Duodenal mucosa (tissue), 2 donors: Measurements from ENCODE around the gene UGP2.

Source experiments
- H3K27ac ChIP-seq: one replicate; pipeline ENCODE4 v1.7.0; 2013; ENCODE audit warnings: low read depth, low read length
- H3K27me3 ChIP-seq, 2 donors: one replicate each; pipeline ENCODE4 v1.7.0; 2013; ENCODE audit warnings: low read length in 2 of 2, control low read depth in 1 of 2; ENCODE audit not compliant: insufficient read depth in 2 of 2, control insufficient read depth in 1 of 2
- H3K36me3 ChIP-seq, 2 donors: one replicate each; pipeline ENCODE4 v1.7.0; 2013; ENCODE audit warnings: low read length in 2 of 2, control low read depth in 1 of 2; ENCODE audit not compliant: insufficient read depth in 2 of 2, control insufficient read depth in 1 of 2
- H3K4me1 ChIP-seq, 2 donors: one replicate each; pipeline ENCODE4 v1.7.0; 2013; ENCODE audit warnings: low read length in 2 of 2, control low read depth in 1 of 2; ENCODE audit not compliant: insufficient read depth in 2 of 2, control insufficient read depth in 1 of 2
- H3K4me3 ChIP-seq, 2 donors: one replicate each; pipeline ENCODE4 v1.7.0; 2013; ENCODE audit warnings: low read length in 2 of 2, low read depth in 1 of 2
- H3K9ac ChIP-seq, 2 donors: one replicate each; pipeline ENCODE4 v1.7.0; 2013; ENCODE audit warnings: low read length in 2 of 2, low read depth in 1 of 2
- H3K9me3 ChIP-seq, 2 donors: one replicate each; pipeline ENCODE4 v1.7.0; 2013; ENCODE audit warnings: low read length in 2 of 2, control low read depth in 1 of 2; ENCODE audit not compliant: control insufficient read depth in 1 of 2

Gene UGP2

DNA sequence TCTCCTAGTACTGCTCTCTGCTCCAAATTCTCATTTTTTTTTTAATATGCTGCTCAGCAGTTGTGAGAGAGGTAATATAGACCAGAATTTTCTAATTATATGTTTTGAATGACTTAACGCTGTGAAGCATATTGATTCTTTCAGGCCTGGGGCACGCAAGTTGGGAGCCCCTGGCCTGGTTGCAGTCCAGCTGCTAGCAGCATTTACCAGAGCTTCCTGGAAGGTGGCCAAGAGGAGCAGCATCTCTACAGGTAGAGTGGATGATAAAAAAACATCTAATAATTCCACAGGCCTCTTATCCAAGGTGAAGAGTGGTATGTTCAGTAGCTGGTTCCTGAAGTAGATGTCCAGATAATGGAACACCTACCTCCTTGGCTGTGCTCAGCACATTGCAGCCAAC, 7.3 kb upstream of the UGP2 start:
- no peaks in the 10 kb centered on the region for H3K27me3 ChIP-seq
- no peak overlapping the region for H3K4me3 ChIP-seq
- no peaks in the 10 kb centered on the region for H3K4me1 ChIP-seq
- no peaks in the 10 kb centered on the region for H3K9me3 ChIP-seq
- no peak overlapping the region for H3K27ac ChIP-seq
- H3K36me3 ChIP-seq, result no peaks in the 10 kb centered on the region
- H3K9ac ChIP-seq, result no peak overlapping the region

DNA sequence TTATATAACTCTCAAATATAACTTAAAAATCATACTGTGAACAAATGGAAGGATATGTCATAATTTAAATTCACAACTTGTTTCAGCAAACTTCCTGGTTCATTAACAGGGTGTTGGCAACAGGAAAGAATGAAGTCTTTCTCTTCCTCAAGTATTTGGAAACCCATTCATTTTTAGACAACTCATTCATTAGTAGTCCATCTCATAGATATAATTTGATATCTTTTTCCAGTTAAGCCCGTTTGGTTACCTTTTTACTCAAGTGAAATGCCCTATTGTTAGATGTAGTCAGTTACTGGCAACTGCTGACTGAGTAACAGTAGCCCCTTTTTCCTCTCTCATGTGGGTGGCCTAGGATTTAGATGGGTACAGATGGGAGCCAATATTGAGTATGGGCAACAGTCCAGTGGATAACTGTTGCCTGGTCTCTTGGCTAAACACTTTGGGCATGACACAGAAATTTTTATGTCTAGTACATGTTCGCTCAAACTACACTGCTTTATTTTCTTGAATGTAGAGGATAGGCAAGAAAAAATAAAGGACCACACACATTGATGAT, 4.6 kb upstream of the UGP2 start:
- Histone ChIP-seq H3K9me3 (no peaks in the 10 kb centered on the region), H3K27me3 (no peaks in the 10 kb centered on the region), H3K4me1 (peaks cover 6 to 7% of the 10 kb centered on the region in 2 donors), H3K36me3 (no peaks in the 10 kb centered on the region), H3K27ac (no peak overlapping the region), H3K4me3 (no peak overlapping the region), H3K9ac (no peak overlapping the region)

DNA sequence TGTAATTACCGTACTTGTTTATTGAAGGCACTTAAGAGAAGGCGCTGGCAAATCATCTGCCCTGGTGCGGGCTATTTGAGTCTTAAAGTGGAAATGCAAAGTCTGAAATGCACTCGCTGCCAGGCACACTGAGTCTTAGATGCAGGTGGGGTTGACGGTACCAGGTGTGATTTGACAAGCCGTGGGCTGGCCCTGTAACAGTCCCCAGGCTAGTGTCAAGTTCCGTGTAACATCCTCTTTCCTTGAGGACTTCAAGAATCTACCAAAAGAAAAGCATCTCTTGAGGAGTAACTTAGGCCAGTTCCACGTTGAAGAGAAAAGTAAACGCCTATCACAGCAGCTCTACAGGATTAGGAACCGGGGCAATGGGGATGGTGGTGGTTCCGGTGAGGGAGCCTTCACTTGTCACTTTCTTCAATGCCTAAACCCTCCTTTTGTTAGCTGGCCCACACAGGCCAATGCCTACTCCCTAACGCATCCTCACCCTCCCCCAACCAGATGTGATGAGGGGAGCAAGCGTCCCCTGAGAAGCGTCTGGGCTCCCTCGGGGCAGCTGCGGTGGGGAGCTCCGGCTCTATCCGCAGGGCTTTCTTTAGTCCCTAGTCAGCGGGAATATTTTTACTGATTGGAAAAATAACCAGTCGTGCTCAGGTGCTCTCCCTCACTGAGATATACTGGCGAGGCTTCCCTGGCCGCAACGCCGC, 1.5 kb upstream of the UGP2 start:
- Histone ChIP-seq H3K27ac (peak overlapping the region; percentile 51), H3K27me3 (no peaks in the 10 kb centered on the region), H3K9ac (peak overlapping the region; percentile 95 to 98), H3K36me3 (no peaks in the 10 kb centered on the region), H3K9me3 (no peaks in the 10 kb centered on the region), H3K4me3 (peak overlapping the region; percentile 86 to 90), H3K4me1 (peaks cover 27% of the 10 kb centered on the region in 2 donors)

DNA sequence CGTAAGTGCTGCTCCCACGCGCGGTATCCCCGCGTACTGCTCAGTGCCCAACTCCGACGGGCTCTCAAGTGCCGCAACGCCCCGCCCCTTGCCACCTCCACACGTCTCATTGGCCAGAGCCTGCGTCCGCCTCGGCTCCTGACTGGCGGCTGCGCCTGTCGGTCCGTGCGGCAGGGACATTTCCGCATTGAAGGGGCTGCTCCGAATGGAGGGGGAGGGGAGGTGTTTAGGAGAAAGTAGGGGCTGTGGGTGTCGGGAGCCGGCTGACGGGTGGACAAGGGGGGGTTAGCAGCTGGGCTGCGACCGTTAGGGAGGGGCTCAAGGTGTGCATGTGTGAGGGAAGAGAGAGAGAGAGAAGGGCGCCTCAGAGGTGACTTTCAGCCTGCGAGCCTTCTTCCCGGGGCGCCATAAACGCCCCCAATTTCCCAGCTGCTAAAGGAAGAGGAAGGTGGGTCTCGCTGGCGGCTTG, 877 bp upstream of the UGP2 start:
- Histone ChIP-seq H3K27me3 (no peaks in the 10 kb centered on the region), H3K4me3 (peak overlapping the region; percentile 86 to 90), H3K9me3 (no peaks in the 10 kb centered on the region), H3K27ac (peak overlapping the region; percentile 97), H3K4me1 (peaks cover 27% of the 10 kb centered on the region in 2 donors), H3K9ac (peak overlapping the region; percentile 95 to 98), H3K36me3 (no peaks in the 10 kb centered on the region)

DNA sequence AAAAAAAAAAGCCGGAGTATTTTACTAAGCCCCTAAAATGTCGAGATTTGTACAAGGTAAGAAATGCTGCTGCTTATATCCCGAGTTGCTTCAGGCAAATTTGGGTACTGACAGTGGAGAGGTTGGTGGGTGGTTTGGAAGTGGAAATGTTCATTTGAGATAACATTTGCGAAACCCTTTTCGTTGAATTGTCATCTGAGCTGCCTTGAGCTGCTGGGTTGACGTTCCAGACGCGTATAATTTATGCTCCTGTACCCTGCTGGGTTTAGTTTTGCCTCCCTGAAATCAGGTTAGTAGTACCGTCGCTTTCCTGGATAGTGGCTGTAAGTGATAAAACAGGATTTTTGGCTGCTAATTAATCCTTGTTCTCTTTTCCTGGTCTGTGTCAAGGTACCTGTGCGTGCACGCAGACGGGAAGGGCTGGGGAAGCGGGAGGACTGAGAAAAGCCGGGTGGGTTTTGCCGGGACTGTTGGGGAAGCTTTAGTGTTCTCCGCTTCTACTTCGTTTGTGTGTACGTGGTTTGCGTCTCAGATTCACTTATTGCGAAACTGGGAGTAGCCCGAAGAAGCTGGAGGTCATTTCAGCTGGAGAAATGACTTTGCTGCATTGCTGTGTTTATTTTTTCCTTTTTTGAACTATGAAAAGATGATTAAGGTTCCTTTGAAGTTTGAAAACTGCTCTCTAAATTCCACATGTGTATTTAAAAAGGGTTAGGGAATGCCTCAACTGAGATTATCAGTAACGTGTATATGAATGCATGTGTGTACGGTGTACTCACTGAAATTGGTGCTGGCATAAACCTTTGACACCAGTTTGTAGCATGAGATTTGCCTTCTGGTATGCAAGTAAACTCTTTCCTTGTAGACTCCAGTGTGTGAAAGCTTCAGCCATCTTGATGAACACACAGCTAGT, 709 bp downstream of the UGP2 start:
- Histone ChIP-seq H3K27ac (peak overlapping the region; percentile 97), H3K27me3 (no peaks in the 10 kb centered on the region), H3K9me3 (no peaks in the 10 kb centered on the region), H3K4me3 (peak overlapping the region; percentile 86 to 90), H3K4me1 (peaks cover 27% of the 10 kb centered on the region in 2 donors), H3K9ac (peak overlapping the region; percentile 95 to 98), H3K36me3 (no peaks in the 10 kb centered on the region)

DNA sequence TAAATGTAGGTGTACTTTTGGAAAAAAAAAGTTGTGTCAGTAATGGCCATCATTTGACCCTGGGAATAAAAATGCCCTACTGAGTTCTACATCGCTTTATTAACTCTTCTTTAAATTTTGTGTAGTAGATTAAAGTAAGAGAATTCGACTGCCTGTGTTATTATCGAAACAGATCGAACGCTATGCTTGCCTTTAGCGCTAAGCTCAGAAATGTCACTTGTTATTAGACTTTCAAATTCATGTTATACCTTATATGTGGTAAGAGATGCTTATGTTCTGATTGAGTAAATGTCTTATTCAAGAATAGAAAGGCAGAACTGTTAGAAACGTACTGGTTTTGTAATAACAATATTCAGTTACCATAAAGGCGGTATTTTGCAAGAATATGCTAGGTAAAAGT, 1.4 kb downstream of the UGP2 start:
- Histone ChIP-seq H3K27me3 (no peaks in the 10 kb centered on the region), H3K27ac (no peak overlapping the region), H3K4me3 (peak overlapping the region; percentile 86 to 90), H3K9ac (no peak overlapping the region), H3K9me3 (no peaks in the 10 kb centered on the region), H3K4me1 (peaks cover 27% of the 10 kb centered on the region in 2 donors), H3K36me3 (no peaks in the 10 kb centered on the region)

DNA sequence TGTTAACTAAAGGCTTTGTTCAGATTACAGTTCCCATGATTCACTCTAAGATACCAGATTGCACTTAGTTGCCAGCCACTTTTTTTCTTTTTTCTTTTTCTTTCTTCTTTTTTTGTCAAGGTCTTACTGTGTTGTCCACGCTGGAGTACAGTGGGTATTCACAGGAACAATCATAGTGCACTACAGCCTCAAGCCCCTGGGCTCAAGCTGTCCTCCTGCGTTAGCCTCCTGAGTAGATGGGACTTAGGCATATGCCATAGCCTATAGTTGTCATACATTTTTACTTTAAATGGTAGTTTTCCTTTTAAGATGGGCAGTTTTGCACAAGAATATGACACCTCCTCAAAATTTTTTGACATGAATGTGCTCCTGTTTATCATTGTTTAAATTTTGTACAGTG, 2.1 kb downstream of the UGP2 start:
- Histone ChIP-seq H3K4me1 (peaks cover 27% of the 10 kb centered on the region in 2 donors), H3K9ac (no peak overlapping the region), H3K27ac (no peak overlapping the region), H3K9me3 (no peaks in the 10 kb centered on the region), H3K4me3 (no peak overlapping the region), H3K36me3 (no peaks in the 10 kb centered on the region), H3K27me3 (no peaks in the 10 kb centered on the region)

DNA sequence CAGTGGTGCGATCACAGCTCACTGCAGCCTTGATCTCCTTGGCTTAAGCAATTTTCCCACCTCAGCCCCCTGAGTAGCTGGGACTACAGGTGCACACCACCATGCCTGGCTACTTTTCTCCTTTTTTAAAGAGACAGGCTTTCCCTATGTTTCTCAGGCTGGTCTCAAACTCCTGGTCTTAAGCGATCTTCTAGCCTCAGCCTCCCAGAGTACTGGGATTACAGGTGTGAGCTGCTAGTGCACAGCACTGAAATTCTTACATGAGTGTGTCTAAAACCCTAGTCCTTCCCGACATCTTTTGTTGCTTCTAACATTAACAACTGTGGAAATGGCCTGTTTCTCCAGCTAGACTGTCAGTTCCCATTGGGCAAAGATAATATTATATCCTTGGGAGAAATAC, 2.9 kb downstream of the UGP2 start:
- Histone ChIP-seq H3K36me3 (no peaks in the 10 kb centered on the region), H3K27me3 (no peaks in the 10 kb centered on the region), H3K4me1 (peaks cover 27 to 32% of the 10 kb centered on the region in 2 donors), H3K27ac (no peak overlapping the region), H3K4me3 (no peak overlapping the region), H3K9me3 (no peaks in the 10 kb centered on the region), H3K9ac (no peak overlapping the region)

DNA sequence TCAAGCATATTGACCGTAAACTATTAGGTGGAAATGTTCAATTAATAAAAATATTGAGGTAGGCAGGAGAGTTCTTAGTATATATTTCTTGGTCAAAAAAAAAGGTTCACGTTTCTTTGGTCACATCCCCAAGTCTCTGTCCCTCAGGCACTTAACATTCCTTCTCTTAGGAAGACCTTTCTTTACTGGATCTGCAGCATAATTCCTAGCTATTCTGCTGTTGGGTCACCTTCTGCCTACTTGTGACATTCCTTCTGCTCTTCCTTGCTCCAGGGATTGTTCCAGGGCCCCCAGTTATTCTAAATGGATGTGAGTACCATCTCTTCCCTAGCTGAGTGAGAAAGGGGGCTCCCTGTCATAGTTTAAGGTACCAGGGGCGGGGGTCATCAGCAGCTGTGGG, 4.2 kb downstream of the UGP2 start:
- Histone ChIP-seq H3K4me1 (peaks cover 21 to 37% of the 10 kb centered on the region in 2 donors), H3K4me3 (no peak overlapping the region), H3K36me3 (no peaks in the 10 kb centered on the region), H3K9ac (no peak overlapping the region), H3K27ac (no peak overlapping the region), H3K9me3 (no peaks in the 10 kb centered on the region), H3K27me3 (no peaks in the 10 kb centered on the region)

DNA sequence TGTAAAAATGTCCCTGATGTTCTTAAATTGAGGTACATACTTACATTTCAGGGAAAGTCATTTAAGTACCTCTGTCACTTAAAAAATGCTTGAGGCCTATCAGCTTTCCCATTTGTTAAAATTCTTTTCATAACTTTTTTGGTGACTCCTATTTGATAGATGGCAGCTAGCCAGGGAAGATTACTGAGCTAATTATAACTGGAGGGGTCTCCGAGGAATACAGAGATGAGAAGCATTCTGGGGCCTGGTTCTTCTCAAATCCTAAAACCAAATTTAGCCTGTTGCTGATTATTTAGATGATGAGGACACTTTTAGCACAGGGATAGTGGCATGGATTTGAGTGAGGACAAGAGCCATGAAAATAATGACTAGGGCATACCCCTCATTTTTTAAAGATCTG, 4.8 kb downstream of the UGP2 start:
- Histone ChIP-seq H3K9me3 (no peaks in the 10 kb centered on the region), H3K9ac (no peak overlapping the region), H3K27ac (no peak overlapping the region), H3K36me3 (no peaks in the 10 kb centered on the region), H3K4me3 (no peak overlapping the region), H3K27me3 (no peaks in the 10 kb centered on the region), H3K4me1 (peaks cover 21 to 37% of the 10 kb centered on the region in 2 donors)
